Smooth muscle cell of the umbilical artery (primary cell): ENCODE data around the gene MPIG6B. TPM values are rescaled to one million over a fixed set of nuclear protein-coding genes. Genes with fewer than 3 reads are reported as not detected.

Experiments
- total RNA-seq: library from RNA; depleted of rRNA; stranded (reverse); fragments of >200 nt; gene quantifications from 2 replicates; pipeline ENCODE4 v1.2.3, GENCODE V29; 2014

The MPIG6B gene
- total RNA-seq: not detected in 2 replicates

GRCh38 chr6:31723245-31723979, at the start of gene MPIG6B:
Gene MPIG6B, plus strand, starts transcription at chr6:31723373. Its CDS starts 11 bp downstream, at chr6:31723384.

GRCh38 chr6:31680226-31681134, 42.7 kb upstream of the MPIG6B start, which contains the start of gene LY6G5C:
Gene LY6G5C, minus strand, starts transcription at chr6:31681067. Its CDS starts 694 bp downstream, at chr6:31680373.

GRCh38 chr6:31702819-31703716, 20.1 kb upstream of the MPIG6B start, which contains the start of gene ABHD16A:
Gene ABHD16A, minus strand, starts transcription at chr6:31703324. Its CDS starts 43 bp downstream, at chr6:31703281.

GRCh38 chr6:31706599-31706998, 16.6 kb upstream of the MPIG6B start, which contains the start of gene LY6G6F:
Gene LY6G6F, plus strand, starts transcription at chr6:31706866. Its CDS starts 41 bp downstream, at chr6:31706907.

GRCh38 chr6:31715022-31715958, 7.9 kb upstream of the MPIG6B start, which contains the start of gene LY6G6D:
Gene LY6G6D, plus strand, starts transcription at chr6:31715348. Its CDS starts 8 bp downstream, at chr6:31715356.

GRCh38 chr6:31721351-31722020, 1.7 kb upstream of the MPIG6B start, which contains the start of gene LY6G6C:
Gene LY6G6C, minus strand, starts transcription at chr6:31721746. Its CDS starts 67 bp downstream, at chr6:31721679.

GRCh38 chr6:31728767-31729514, 5.8 kb downstream of the MPIG6B start, which contains the start of gene DDAH2:
Gene DDAH2, minus strand, starts transcription at chr6:31729299. Its CDS starts 138 bp downstream, at chr6:31729161.

GRCh38 chr6:31736021-31736767, 13.0 kb downstream of the MPIG6B start, which contains the start of gene CLIC1:
Gene CLIC1, minus strand, starts transcription at chr6:31736530. Its CDS starts 230 bp downstream, at chr6:31736300.

GRCh38 chr6:31739639-31740396, 16.6 kb downstream of the MPIG6B start, which contains the start of gene MSH5:
Gene MSH5, plus strand, starts transcription at chr6:31740005. Its CDS starts 462 bp downstream, at chr6:31740467.

GRCh38 chr6:31762356-31762755, 39.2 kb downstream of the MPIG6B start, which contains the start of gene SAPCD1:
Gene SAPCD1, plus strand, starts transcription at chr6:31762656. Its CDS starts 399 bp downstream, at chr6:31763055.

Other genes starting within 250 kb of the MPIG6B start
- 6.5 and 9.6 TPM in 2 replicates for gene MICB, start 225.2 kb upstream of the MPIG6B start, total RNA-seq
- not detected in 2 replicates for gene MCCD1, start 194.4 kb upstream of the MPIG6B start, total RNA-seq
- gene DDX39B, start 181.4 kb upstream of the MPIG6B start, total RNA-seq: 222 and 273 TPM in 2 replicates
- gene ATP6V1G2, start 176.8 kb upstream of the MPIG6B start, total RNA-seq: 2.6 and 3.3 TPM in 2 replicates
- 12.0 and 23.5 TPM in 2 replicates for gene NFKBIL1, start 175.8 kb upstream of the MPIG6B start, total RNA-seq
- not detected in 2 replicates for gene LTA, start 151.1 kb upstream of the MPIG6B start, total RNA-seq
- under 0.01 TPM in 1 of 2 replicates, not detected in the other for gene TNF, start 147.8 kb upstream of the MPIG6B start, total RNA-seq
- not detected in 2 replicates for gene LTB, start 140.9 kb upstream of the MPIG6B start, total RNA-seq
- gene LST1, start 137.1 kb upstream of the MPIG6B start, total RNA-seq: not detected in 2 replicates
- not detected in 2 replicates for gene NCR3, start 130.4 kb upstream of the MPIG6B start, total RNA-seq
- gene AIF1, start 108.1 kb upstream of the MPIG6B start, total RNA-seq: not detected in 2 replicates
- gene PRRC2A, start 102.7 kb upstream of the MPIG6B start, total RNA-seq: 29.1 and 76.5 TPM in 2 replicates
- 116 and 226 TPM in 2 replicates for gene BAG6, start 70.7 kb upstream of the MPIG6B start, total RNA-seq
- gene APOM, start 67.5 kb upstream of the MPIG6B start, total RNA-seq: 0.60 and 0.89 TPM in 2 replicates
- 16.6 and 22.0 TPM in 2 replicates for gene C6orf47, start 62.6 kb upstream of the MPIG6B start, total RNA-seq
- gene GPANK1, start 58.4 kb upstream of the MPIG6B start, total RNA-seq: 10.1 and 10.3 TPM in 2 replicates
- gene CSNK2B, start 57.3 kb upstream of the MPIG6B start, total RNA-seq: 73.6 and 90.3 TPM in 2 replicates
- gene LY6G5B, start 53.4 kb upstream of the MPIG6B start, total RNA-seq: 2.9 and 3.0 TPM in 2 replicates
- gene LY6G5C, start 42.3 kb upstream of the MPIG6B start, total RNA-seq: 0.51 and 0.59 TPM in 2 replicates
- 38.6 and 56.1 TPM in 2 replicates for gene ABHD16A, start 20.0 kb upstream of the MPIG6B start, total RNA-seq
- gene LY6G6F, start 16.5 kb upstream of the MPIG6B start, total RNA-seq: not detected in 2 replicates
- not detected in 2 replicates for gene LY6G6D, start 8.0 kb upstream of the MPIG6B start, total RNA-seq
- not detected in 2 replicates for gene LY6G6C, start 1.6 kb upstream of the MPIG6B start, total RNA-seq
- 54.9 and 59.1 TPM in 2 replicates for gene DDAH2, start 5.9 kb downstream of the MPIG6B start, total RNA-seq
- gene CLIC1, start 13.2 kb downstream of the MPIG6B start, total RNA-seq: 514 and 620 TPM in 2 replicates
- gene MSH5, start 16.6 kb downstream of the MPIG6B start, total RNA-seq: 3.6 and 10.9 TPM in 2 replicates
- 1.2 TPM in 2 replicates for gene SAPCD1, start 39.3 kb downstream of the MPIG6B start, total RNA-seq
- 0.09 TPM in 1 of 2 replicates, not detected in the other for gene VWA7, start 54.0 kb downstream of the MPIG6B start, total RNA-seq
- 67.4 and 123 TPM in 2 replicates for gene VARS1, start 72.4 kb downstream of the MPIG6B start, total RNA-seq
- 17.2 and 18.4 TPM in 2 replicates for gene LSM2, start 83.6 kb downstream of the MPIG6B start, total RNA-seq
- 1.2 and 2.1 TPM in 2 replicates for gene HSPA1L, start 91.9 kb downstream of the MPIG6B start, total RNA-seq
- 73.6 and 99.1 TPM in 2 replicates for gene HSPA1A, start 92.2 kb downstream of the MPIG6B start, total RNA-seq
- 84.9 and 117 TPM in 2 replicates for gene HSPA1B, start 104.4 kb downstream of the MPIG6B start, total RNA-seq
- 72.0 and 133 TPM in 2 replicates for gene NEU1, start 139.4 kb downstream of the MPIG6B start, total RNA-seq
- gene SLC44A4, start 155.6 kb downstream of the MPIG6B start, total RNA-seq: 0.05 and 0.30 TPM in 2 replicates
- 51.1 and 57.6 TPM in 2 replicates for gene EHMT2, start 174.3 kb downstream of the MPIG6B start, total RNA-seq
- 3.6 and 4.7 TPM in 2 replicates for gene ZBTB12, start 178.7 kb downstream of the MPIG6B start, total RNA-seq
- 0.42 and 0.89 TPM in 2 replicates for gene C2, start 204.3 kb downstream of the MPIG6B start, total RNA-seq
- gene CFB, start 222.7 kb downstream of the MPIG6B start, total RNA-seq: 4.1 and 28.8 TPM in 2 replicates
- gene NELFE, start 235.6 kb downstream of the MPIG6B start, total RNA-seq: 89.1 and 109 TPM in 2 replicates
- gene SKIC2, start 235.8 kb downstream of the MPIG6B start, total RNA-seq: 60.3 and 63.7 TPM in 2 replicates
- gene DXO, start 248.8 kb downstream of the MPIG6B start, total RNA-seq: 11.0 and 11.3 TPM in 2 replicates